Activated T-helper 1 cell treated with anti-CD3 and anti-CD28 coated beads, Interleukin-12 subunit alpha, Interleukin-12 subunit beta, Interleukin-2, Interleukin-4 antibody, amounts not matched to agents 30 ng/mL and 10 ng/mL and 1 ng/mL, durations not matched to agents 14 hours and 24 hours and 36 hours (primary cell): ENCODE data around the gene SLC38A10. TPM values are rescaled to one million over a fixed set of nuclear protein-coding genes. Genes with fewer than 3 reads are reported as not detected.

ENCODE experiments used
- DNase-seq: peaks from one replicate; pipeline ENCODE4 v3.0.0; 2021; ENCODE audit warnings: low spot score
- H3K27ac Mint-ChIP-seq: one replicate; pipeline ENCODE4 v1.8.0; 2021; ENCODE audit warnings: mild to moderate bottlenecking, mixed read lengths
- H3K27me3 Mint-ChIP-seq: one replicate; pipeline ENCODE4 v1.8.0; 2022; ENCODE audit warnings: mild to moderate bottlenecking, moderate library complexity, mixed read lengths; ENCODE audit not compliant: insufficient read depth
- H3K36me3 Mint-ChIP-seq: one replicate; pipeline ENCODE4 v1.8.0; 2021; ENCODE audit warnings: low read depth, mixed read lengths
- H3K4me1 Mint-ChIP-seq: one replicate; pipeline ENCODE4 v1.8.0; 2021; ENCODE audit warnings: low read depth, mixed read lengths
- H3K4me3 Mint-ChIP-seq: one replicate; pipeline ENCODE4 v1.8.0; 2021; ENCODE audit warnings: mild to moderate bottlenecking, moderate library complexity, mixed read lengths
- H3K9me3 Mint-ChIP-seq: one replicate; pipeline ENCODE4 v1.8.0; 2021; ENCODE audit warnings: mixed read lengths
- intact Hi-C: fragments of 100-400 bp; cut with micrococcal nuclease; formaldehyde crosslinking; loops from one replicate; pipeline ENCODE4 v1.15.1; 2024
- total RNA-seq: library from RNA; stranded (reverse); gene quantifications from 2 replicates; pipeline ENCODE4 v1.2.3, GENCODE V29; 2022

The SLC38A10 gene
- total RNA-seq, 1 donor from 2014 or later, result 99.7 TPM

DNA sequence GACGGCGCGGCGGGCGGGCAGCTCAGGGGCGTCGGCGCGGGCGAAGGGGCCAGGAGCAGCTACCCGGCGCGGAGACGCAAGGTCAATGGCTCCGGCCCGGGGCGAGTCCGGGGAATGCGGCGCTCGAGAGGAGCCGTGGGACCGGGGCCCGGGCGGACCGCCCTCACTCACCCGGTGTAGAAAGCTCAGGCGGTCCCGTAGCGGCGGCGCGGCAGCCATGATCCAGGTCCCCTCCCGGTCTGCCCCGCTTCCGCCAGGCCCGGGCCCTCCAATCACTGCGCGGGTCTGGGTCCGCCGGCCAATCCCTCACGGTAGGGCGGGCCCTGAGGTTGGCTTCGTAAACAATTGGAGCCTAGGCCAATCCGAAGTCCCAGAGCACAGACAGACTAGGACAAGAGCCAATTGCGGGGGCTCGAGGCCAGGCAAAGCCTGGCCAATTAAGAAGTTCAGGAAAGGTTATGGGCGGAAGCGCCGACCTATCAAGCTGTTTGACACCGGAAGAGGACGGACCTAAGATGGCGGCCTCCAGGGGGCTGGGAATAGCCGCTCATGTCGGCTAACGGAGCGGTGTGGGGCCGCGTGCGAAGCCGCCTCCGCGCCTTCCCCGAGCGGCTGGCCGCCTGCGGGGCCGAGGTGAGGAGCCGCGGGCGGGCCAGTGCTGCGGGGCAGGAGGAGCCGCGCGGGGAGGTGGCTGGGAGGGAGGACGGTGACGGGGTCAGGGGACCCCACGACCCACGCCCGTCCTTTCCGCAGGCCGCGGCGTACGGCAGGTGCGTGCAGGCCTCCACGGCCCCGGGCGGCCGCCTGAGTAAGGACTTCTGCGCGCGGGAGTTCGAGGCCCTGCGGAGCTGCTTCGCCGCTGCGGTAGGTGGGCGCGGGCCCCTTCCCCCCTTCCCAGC, 56.0 kb downstream of the SLC38A10 start, which contains the start of the genes NDUFAF8 and TEPSIN:
Gene NDUFAF8 (plus strand): TSS at position 504 of the 899 bp plus-strand sequence. CDS start 46 bp downstream, at position 550.
Gene TEPSIN (minus strand): TSS at position 241 of the 899 bp plus-strand sequence. CDS start 22 bp downstream, at position 219.
- Mint-ChIP-seq H3K4me1 (peaks cover 19% of the 10 kb centered on the region), H3K9me3 (no peaks in the 10 kb centered on the region), H3K27ac (peak within 1 kb of the TSS; percentile 94), H3K36me3 (peaks cover 20% of the 10 kb centered on the region), H3K4me3 (peak within 1 kb of the TSS; percentile 96), H3K27me3 (peaks cover 2% of the 10 kb centered on the region)
- intact Hi-C loops, result loop anchor here (1.0 kb wide), 4 partner anchors 16 to 824 kb away; partner anchors contain the start of genes ENDOV and SLC38A10
- peak; percentile 95 for DNase-seq

DNA sequence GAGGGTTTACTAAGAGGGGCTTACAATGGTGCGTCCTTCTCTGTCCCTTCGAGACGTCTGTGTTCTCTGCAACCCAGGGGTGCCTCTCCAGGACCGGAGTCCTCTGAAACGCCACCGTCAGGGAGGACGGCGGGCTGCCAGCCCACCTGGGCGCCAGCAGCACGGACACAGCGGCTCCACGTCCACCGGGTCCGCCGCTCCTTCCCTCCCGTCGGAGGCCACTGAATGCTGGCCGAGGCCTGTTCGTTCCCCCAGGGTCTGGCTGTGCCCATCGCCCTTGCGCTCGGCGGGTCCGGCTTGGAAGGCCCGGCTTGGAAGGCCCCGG, 56.7 kb downstream of the SLC38A10 start:
- peaks cover 19% of the 10 kb centered on the region for H3K4me1 Mint-ChIP-seq
- DNase-seq, result no peak
- intact Hi-C loops, result no loop called here
- no peaks in the 10 kb centered on the region for H3K9me3 Mint-ChIP-seq
- H3K36me3 Mint-ChIP-seq, result peaks cover 20% of the 10 kb centered on the region
- H3K4me3 Mint-ChIP-seq, result peak overlapping the region; percentile 94
- H3K27me3 Mint-ChIP-seq, result peaks cover 2% of the 10 kb centered on the region
- H3K27ac Mint-ChIP-seq, result no peak overlapping the region

DNA sequence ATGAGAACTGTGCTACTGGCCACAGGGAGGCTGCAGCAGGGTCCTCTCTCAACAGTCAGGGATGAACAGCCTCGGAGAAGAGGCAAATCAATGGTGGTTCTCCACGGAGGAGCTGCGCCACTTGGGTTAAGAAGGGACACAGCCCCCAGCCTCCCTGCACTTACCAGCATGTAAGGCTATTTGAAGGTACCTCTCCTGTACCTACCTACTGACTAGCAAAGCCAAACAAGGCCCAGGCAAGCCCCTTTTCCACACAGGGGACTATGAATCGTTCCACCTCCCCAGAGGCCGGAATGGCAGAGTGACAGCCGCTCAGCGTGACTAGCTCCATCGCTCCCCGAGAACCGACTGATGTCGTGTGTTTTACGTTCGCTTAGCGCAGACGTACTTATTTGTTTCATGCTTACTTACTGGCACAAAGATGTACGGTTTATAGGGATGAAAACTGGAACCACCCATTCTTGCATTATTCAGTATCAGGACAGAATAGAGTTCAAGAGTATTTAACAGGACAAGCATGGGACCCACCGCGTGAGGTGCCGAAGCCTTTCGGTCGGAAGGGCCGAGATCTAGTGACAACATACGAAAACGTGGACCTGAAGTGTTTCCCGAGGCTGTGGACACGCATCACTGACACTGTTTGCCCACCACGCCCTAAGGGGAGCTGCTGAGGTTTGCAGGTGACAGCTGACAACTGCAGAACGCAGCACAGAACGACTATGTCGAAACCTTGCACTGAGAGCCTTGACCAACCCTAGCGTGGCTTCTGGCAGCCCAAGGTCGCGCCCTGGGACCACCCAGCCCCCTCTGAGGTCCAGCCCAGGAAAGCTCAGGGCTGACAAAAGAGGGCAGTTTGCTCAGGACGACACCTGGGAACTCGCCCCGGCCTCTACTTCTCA, 57.3 kb downstream of the SLC38A10 start:
- DNase-seq, result no peak
- intact Hi-C loops, result no loop called here
- H3K27me3 Mint-ChIP-seq, result peaks cover 2% of the 10 kb centered on the region
- H3K4me1 Mint-ChIP-seq, result peaks cover 19% of the 10 kb centered on the region
- peak overlapping the region; percentile 94 for H3K4me3 Mint-ChIP-seq
- H3K9me3 Mint-ChIP-seq, result no peaks in the 10 kb centered on the region
- peaks cover 20% of the 10 kb centered on the region for H3K36me3 Mint-ChIP-seq
- no peak overlapping the region for H3K27ac Mint-ChIP-seq

- Mint-ChIP-seq H3K4me1 (peaks cover 19% of the 10 kb centered on the region), H3K27me3 (no peaks in the 10 kb centered on the region), H3K27ac (no peak overlapping the region), H3K9me3 (no peaks in the 10 kb centered on the region), H3K36me3 (peaks cover 17% of the 10 kb centered on the region), H3K4me3 (peak overlapping the region; percentile 94)
- intact Hi-C loops, result no loop called here
- DNase-seq, result no peak
Measured at GRCh38 chr17:81236784-81237183, 58.3 kb downstream of the SLC38A10 start.

DNA sequence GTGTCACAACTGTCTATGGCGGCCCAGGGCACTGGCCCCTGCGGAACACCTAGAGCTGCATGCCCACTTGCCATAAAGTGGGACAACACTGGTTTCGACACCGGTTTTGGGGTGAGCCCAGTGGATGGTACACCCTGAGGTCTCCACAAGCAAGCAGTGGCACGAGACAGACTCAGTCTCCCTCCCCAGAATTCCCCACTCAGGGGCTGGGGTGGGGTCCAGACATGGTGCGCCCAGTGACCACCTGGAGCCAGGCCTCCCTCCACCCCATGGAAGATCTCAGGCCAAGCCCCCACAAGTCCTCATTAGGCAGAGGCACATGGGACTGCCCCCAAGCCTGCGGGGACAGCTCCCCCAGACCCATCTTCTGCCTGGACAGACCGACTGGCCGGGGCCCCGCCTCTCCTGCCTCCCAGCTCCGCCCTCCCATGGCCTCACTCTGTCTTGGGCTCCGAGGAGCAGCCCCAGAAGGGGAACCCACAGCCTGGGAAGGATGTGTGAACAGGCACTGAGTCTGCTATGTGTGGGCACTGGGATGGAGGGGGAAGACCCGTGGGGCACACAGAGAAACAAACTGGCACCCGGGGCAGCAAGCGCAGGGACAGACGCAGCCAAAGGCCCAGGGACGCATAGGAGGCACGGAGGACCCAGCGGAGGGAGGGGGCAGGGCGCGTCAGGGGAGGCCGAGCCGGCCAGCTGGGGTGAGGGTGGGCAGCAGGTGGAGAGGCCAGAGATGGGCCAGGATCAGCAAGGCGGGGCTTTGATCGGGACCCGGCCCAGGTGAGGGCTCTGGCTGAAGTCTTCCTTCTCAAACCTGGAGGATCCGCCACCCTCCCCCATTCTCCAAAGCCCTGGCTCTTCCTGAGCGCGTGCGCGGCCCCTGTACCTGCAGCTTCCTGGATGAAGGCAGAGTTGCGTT, 59.0 kb downstream of the SLC38A10 start:
- intact Hi-C loops, result no loop called here
- peak overlapping the region; percentile 39 for H3K4me3 Mint-ChIP-seq

DNA sequence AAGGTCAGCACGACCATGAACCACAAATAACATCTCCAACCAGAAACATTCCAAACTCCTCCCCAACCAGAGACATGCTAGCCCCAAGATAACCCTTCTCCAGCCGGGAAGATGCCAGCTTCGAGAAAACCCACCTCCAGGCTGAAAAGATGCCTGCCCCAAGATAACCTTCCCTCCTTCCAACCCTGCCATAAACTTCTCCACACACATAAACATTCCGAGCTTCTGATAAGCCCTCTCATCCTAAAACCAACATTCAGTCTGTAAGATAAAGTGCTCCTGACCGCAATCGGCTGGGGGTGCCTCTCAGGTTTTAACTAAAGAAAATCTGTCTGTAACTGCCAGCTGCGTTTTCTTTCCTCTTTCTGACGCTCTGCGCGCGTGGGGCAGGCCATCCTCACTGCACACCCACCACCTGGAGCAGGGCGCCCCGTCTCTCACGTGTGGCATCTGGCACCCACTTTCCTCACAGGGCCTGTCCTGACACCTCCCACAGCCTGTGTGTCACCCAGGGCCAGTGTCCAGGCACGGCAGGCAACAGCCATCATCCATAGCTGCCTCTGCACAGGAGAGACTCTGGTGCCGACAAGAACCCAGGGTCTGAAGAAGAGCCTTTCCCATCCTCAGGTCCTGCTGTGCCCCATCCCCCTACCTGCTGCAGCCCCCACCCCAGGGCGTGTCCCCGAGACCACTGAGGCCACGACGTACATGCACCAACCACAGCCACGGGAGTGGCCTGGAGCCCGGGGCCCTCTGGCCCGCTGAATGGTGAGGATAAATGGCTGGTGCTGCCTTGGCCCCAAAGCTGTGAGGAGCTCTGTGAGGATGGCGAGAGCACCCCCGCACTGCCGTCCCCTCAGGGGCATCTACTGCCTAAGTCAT, 59.9 kb downstream of the SLC38A10 start:
- Mint-ChIP-seq H3K36me3 (peaks cover 15% of the 10 kb centered on the region), H3K9me3 (no peaks in the 10 kb centered on the region), H3K4me1 (peaks cover 13% of the 10 kb centered on the region), H3K27me3 (no peaks in the 10 kb centered on the region), H3K27ac (no peak overlapping the region), H3K4me3 (no peak overlapping the region)
- intact Hi-C loops, result no loop called here
- no peak for DNase-seq

More for the DNA sequence above, 59.0 kb downstream of the SLC38A10 start:
- Mint-ChIP-seq H3K27me3 (no peaks in the 10 kb centered on the region), H3K9me3 (no peaks in the 10 kb centered on the region), H3K27ac (no peak overlapping the region), H3K4me1 (peaks cover 18% of the 10 kb centered on the region), H3K36me3 (peaks cover 18% of the 10 kb centered on the region)
- DNase-seq, result no peak

DNA sequence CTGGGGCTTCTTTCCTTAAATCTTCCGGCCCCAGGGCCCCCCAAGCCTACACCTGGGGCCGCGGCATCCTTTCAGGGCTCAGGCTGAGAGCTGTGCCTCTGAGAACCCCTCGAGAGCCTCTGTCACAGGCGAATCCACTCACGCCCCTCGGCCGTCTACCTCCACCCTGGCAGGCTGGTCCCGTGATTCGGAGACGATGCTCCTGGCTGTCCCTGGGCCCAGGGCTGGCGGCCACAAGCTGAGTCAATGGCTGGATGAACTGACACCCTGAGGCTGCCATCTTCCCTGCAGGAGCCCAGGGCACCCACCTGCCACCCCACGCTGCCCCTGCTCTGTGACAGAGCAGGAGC, 60.6 kb downstream of the SLC38A10 start:
- no peaks in the 10 kb centered on the region for H3K27me3 Mint-ChIP-seq
- no peak overlapping the region for H3K4me3 Mint-ChIP-seq
- H3K9me3 Mint-ChIP-seq, result no peaks in the 10 kb centered on the region
- DNase-seq, result no peak
- no peak overlapping the region for H3K27ac Mint-ChIP-seq
- peaks cover 16% of the 10 kb centered on the region for H3K36me3 Mint-ChIP-seq
- H3K4me1 Mint-ChIP-seq, result peaks cover 13% of the 10 kb centered on the region
- intact Hi-C loops, result no loop called here

- no peaks in the 10 kb centered on the region for H3K27me3 Mint-ChIP-seq
- no peak overlapping the region for H3K27ac Mint-ChIP-seq
- peaks cover 13% of the 10 kb centered on the region for H3K4me1 Mint-ChIP-seq
- H3K9me3 Mint-ChIP-seq, result no peaks in the 10 kb centered on the region
- H3K4me3 Mint-ChIP-seq, result no peak overlapping the region
- no peak for DNase-seq
- H3K36me3 Mint-ChIP-seq, result peaks cover 14% of the 10 kb centered on the region
- intact Hi-C loops, result no loop called here
Measured at GRCh38 chr17:81233811-81234505, 61.1 kb downstream of the SLC38A10 start.

DNA sequence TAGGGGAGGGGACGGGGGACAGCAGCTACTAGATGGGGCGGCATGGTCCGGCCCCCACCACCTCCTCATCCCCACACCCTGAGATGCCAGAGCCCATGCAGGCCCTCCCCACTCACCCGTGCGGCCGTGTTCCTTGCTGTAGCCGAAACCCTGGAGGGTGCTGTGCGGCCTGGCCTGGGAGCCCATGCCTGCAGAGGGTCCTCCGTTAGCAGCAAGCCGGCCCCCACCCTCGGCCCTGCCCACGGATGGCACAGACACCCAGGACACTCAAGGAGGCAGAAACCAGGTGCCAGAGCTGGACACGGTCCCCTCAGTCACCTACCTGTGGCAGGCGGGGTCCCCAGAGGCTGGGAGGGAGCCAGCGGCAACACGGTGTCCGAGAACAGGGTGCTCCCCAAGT, 61.8 kb downstream of the SLC38A10 start:
- Mint-ChIP-seq H3K27me3 (no peaks in the 10 kb centered on the region), H3K27ac (no peak overlapping the region)

GRCh38 chr17:81232616-81233241, 62.4 kb downstream of the SLC38A10 start:
- intact Hi-C loops, result no loop called here

More for the DNA sequence above, 61.8 kb downstream of the SLC38A10 start:
- intact Hi-C loops, result no loop called here
- no peaks in the 10 kb centered on the region for H3K9me3 Mint-ChIP-seq
- no peak overlapping the region for H3K4me3 Mint-ChIP-seq
- peaks cover 13% of the 10 kb centered on the region for H3K4me1 Mint-ChIP-seq
- peaks cover 16% of the 10 kb centered on the region for H3K36me3 Mint-ChIP-seq
- no peak for DNase-seq

More at GRCh38 chr17:81232616-81233241, 62.4 kb downstream of the SLC38A10 start:
- no peaks in the 10 kb centered on the region for H3K27me3 Mint-ChIP-seq
- no peak for DNase-seq
- peaks cover 14% of the 10 kb centered on the region for H3K4me1 Mint-ChIP-seq
- H3K9me3 Mint-ChIP-seq, result no peaks in the 10 kb centered on the region
- H3K4me3 Mint-ChIP-seq, result no peak overlapping the region
- peaks cover 20% of the 10 kb centered on the region for H3K36me3 Mint-ChIP-seq
- no peak overlapping the region for H3K27ac Mint-ChIP-seq
